Keratinocyte (primary cell): ENCODE measurements around the gene FGGY. TPM values are rescaled to one million over a fixed set of nuclear protein-coding genes. Genes with fewer than 3 reads are reported as not detected.

Experiments used
- DNase-seq: peaks from one replicate; pipeline ENCODE4 v3.0.0-alpha.2; 2011; ENCODE audit warnings: low read depth, missing footprints, low spot score
- FAIRE-seq: peaks from 2 replicates; lab custom pipeline; 2011; peaks lifted over from hg19 to GRCh38; lab: Jason Lieb, UNC
- H2AFZ ChIP-seq: 2 replicates; pipeline ENCODE4 v1.6.0; 2012; ENCODE audit warnings: low read length, control low read depth, inconsistent platforms; ENCODE audit not compliant: control insufficient read depth
- H3K27ac ChIP-seq: 2 replicates; pipeline ENCODE4 v1.5.1; 2011; ENCODE audit warnings: low read length; ENCODE audit not compliant: control insufficient read depth, insufficient read depth
- H3K27me3 ChIP-seq: 3 replicates; pipeline ENCODE4 v1.6.0; 2011; ENCODE audit warnings: low read length; ENCODE audit not compliant: control insufficient read depth, insufficient read depth; ENCODE audit errors: extremely low read depth
- H3K36me3 ChIP-seq, 2 experiments: 2 replicates in 1 of 2; 3 replicates in 1 of 2; pipeline ENCODE4 v1.5.1; 2011; ENCODE audit warnings: low read length in 2 of 2, mild to moderate bottlenecking in 1 of 2; ENCODE audit not compliant: control insufficient read depth in 2 of 2, insufficient read depth in 2 of 2; ENCODE audit errors: extremely low read depth in 1 of 2
- H3K4me1 ChIP-seq: 3 replicates; pipeline ENCODE4 v1.5.1; 2011; ENCODE audit warnings: low read length; ENCODE audit not compliant: control insufficient read depth, insufficient read depth; ENCODE audit errors: extremely low read depth
- H3K4me2 ChIP-seq: 3 replicates; pipeline ENCODE4 v1.6.0; 2011; ENCODE audit warnings: low read depth, low read length; ENCODE audit not compliant: control insufficient read depth, insufficient read depth; ENCODE audit errors: extremely low read depth
- H3K4me3 ChIP-seq, 3 experiments: fragments of 200-600 bp in 1 of 3; sonication (generic) in 1 of 3; 2 replicates in 2 of 3; 3 replicates in 1 of 3; pipeline ENCODE4 v1.5.1; 2011 to 2016; ENCODE audit warnings: low read length in 3 of 3, mild to moderate bottlenecking in 3 of 3, control low read depth in 2 of 3, inconsistent platforms in 1 of 3, low read depth in 1 of 3, mixed read lengths in 1 of 3, mixed run types in 1 of 3, moderate library complexity in 1 of 3; ENCODE audit not compliant: control insufficient read depth in 2 of 3, insufficient read depth in 2 of 3; ENCODE audit errors: extremely low read depth in 1 of 3
- H3K79me2 ChIP-seq: 2 replicates; pipeline ENCODE4 v1.6.0; 2012; ENCODE audit warnings: low read length; ENCODE audit not compliant: control insufficient read depth, insufficient read depth
- H3K9ac ChIP-seq: 3 replicates; pipeline ENCODE4 v1.6.0; 2011; ENCODE audit warnings: low read length; ENCODE audit not compliant: control insufficient read depth, insufficient read depth; ENCODE audit errors: extremely low read depth
- H3K9me1 ChIP-seq: 3 replicates; pipeline ENCODE4 v1.6.0; 2011; ENCODE audit warnings: low read length; ENCODE audit not compliant: control insufficient read depth, insufficient read depth; ENCODE audit errors: extremely low read depth
- H3K9me3 ChIP-seq: 2 replicates; pipeline ENCODE4 v1.5.1; 2012; ENCODE audit warnings: low read depth, low read length; ENCODE audit not compliant: control insufficient read depth
- H4K20me1 ChIP-seq: 3 replicates; pipeline ENCODE4 v1.6.0; 2011; ENCODE audit warnings: low read length; ENCODE audit not compliant: control insufficient read depth, insufficient read depth; ENCODE audit errors: extremely low read depth
- EZH2 ChIP-seq: IDR thresholded peaks from one replicate; pipeline ENCODE4 v1.6.1; 2012; ENCODE audit warnings: inconsistent platforms, mild to moderate bottlenecking, low read length, moderate library complexity
- dilution Hi-C: fragments of 300-500 bp; cut with MboI; formaldehyde crosslinking; loops from one replicate; pipeline ENCODE4 v1.7.0; 2020; ENCODE audit warnings: low sequenced_read_pairs; ENCODE audit not compliant: extremely low pct_ligation_motif_present
- polyA plus RNA-seq, 5 experiments: library from polyadenylated mRNA; depleted of rRNA in 3 of 5; stranded (reverse) in 3 of 5; stranded (forward) in 1 of 5; unstranded in 1 of 5; fragments of >200 nt; gene quantifications; 1 replicate in 1 of 5; 2 replicates in 3 of 5; 3 replicates in 1 of 5; pipeline versions ENCODE4 v1.2.1 to v1.2.3, GENCODE V29; 2011 to 2012; ENCODE audit warnings: missing spikeins in 2 of 5, low read depth in 1 of 5, low replicate concordance in 1 of 5
- TF ChIP-seq, protein P1 (sequence below), 3 experiments: IDR thresholded peaks in 1 of 3; conservative IDR thresholded peaks in 1 of 3; optimal IDR thresholded peaks in 1 of 3; 2 replicates in 2 of 3; 3 replicates in 1 of 3; pipeline versions ENCODE3 to v1.5.1; 2011; ENCODE audit warnings: low read length in 3 of 3, mild to moderate bottlenecking in 3 of 3, moderate library complexity in 2 of 3, control low read depth in 1 of 3, inconsistent platforms in 1 of 3; ENCODE audit not compliant: insufficient read depth in 2 of 3; ENCODE audit errors: extremely low read depth in 1 of 3

FGGY gene
- polyA plus RNA-seq, 1 donor (not counting 4 experiments of a cell fraction or from before 2014, with no cell fraction given), result 16.6 TPM

DNA sequence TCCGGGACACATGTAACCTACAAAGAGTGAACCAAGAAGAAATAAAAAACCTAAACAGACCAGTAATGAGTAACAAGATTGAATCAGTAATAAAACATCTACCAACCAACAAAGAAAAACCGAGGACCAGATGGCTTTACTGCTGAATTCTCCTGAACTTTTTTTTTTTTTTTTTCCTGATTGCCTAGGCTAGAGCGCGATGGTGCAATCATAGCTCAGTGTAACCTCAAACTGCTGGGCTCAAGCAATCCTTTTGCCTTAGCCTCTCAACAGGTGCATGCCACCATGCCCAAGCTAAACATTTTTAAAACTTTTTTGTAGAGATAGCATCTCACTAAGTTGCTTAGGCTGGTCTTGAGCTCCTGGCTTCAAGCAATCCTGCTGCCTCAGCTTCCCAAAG is 11.2 kb upstream of the FGGY start:
- FAIRE-seq (no peak), DNase-seq (no peak)
- no peaks in the 10 kb centered on the region for H3K9me3 ChIP-seq
- no peak overlapping the region for H3K4me2 ChIP-seq
- no peaks in the 10 kb centered on the region for H4K20me1 ChIP-seq
- H2AFZ ChIP-seq, result no peak overlapping the region
- no peaks in the 10 kb centered on the region for H3K36me3 ChIP-seq
- dilution Hi-C loops, result no loop called here
- H3K4me1 ChIP-seq, result no peaks in the 10 kb centered on the region
- H3K9ac ChIP-seq, result no peak overlapping the region
- no peak overlapping the region for H3K4me3 ChIP-seq
- no peaks in the 10 kb centered on the region for H3K79me2 ChIP-seq
- H3K9me1 ChIP-seq, result no peaks in the 10 kb centered on the region
- no peaks in the 10 kb centered on the region for H3K27me3 ChIP-seq
- no peak overlapping the region for H3K27ac ChIP-seq
- TF ChIP-seq, protein P1, sequence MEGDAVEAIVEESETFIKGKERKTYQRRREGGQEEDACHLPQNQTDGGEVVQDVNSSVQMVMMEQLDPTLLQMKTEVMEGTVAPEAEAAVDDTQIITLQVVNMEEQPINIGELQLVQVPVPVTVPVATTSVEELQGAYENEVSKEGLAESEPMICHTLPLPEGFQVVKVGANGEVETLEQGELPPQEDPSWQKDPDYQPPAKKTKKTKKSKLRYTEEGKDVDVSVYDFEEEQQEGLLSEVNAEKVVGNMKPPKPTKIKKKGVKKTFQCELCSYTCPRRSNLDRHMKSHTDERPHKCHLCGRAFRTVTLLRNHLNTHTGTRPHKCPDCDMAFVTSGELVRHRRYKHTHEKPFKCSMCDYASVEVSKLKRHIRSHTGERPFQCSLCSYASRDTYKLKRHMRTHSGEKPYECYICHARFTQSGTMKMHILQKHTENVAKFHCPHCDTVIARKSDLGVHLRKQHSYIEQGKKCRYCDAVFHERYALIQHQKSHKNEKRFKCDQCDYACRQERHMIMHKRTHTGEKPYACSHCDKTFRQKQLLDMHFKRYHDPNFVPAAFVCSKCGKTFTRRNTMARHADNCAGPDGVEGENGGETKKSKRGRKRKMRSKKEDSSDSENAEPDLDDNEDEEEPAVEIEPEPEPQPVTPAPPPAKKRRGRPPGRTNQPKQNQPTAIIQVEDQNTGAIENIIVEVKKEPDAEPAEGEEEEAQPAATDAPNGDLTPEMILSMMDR (optimal IDR thresholded peaks at IDR 0.05 in 1 of 3, IDR thresholded peaks at IDR 0.05 in 1 of 3, conservative IDR thresholded peaks at IDR 0.05 in 1 of 3; ENCODE audit: extremely low read depth in 1 of 3, insufficient read depth in 2 of 3, low read length in 3 of 3), result no peak
- TF ChIP-seq EZH2, result no peak

DNA sequence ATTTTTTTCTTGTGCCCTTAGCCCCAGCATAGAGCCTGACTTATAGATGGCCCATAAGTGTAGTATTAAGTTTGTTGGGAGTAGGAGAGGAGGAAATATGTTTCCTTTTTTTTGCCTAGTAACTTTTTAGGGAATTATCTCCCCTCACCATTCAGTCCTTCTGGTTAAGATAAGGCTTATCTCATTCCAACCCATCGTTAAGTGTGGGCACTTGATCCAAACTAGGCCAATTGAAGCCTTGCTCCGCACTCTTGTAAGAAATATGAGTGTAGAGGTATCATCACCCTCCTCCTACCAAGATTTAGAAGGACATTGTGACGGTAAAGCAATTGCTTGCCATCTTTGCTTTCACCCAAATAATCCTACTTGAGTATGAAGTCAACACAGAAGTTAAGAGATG is 8.8 kb upstream of the FGGY start:
- Histone ChIP-seq H3K4me3 (no peak overlapping the region), H3K79me2 (no peaks in the 10 kb centered on the region), H3K9ac (no peak overlapping the region), H3K4me1 (no peaks in the 10 kb centered on the region), H3K27ac (no peak overlapping the region), H3K4me2 (no peak overlapping the region), H3K9me3 (no peaks in the 10 kb centered on the region), H3K36me3 (peaks cover 0 to 1% of the 10 kb centered on the region in 2 experiments), H4K20me1 (no peaks in the 10 kb centered on the region), H3K9me1 (no peaks in the 10 kb centered on the region), H3K27me3 (no peaks in the 10 kb centered on the region), H2AFZ (no peak overlapping the region)
- FAIRE-seq, result no peak
- no peak for TF ChIP-seq EZH2
- TF ChIP-seq, protein P1 (optimal IDR thresholded peaks at IDR 0.05 in 1 of 3, IDR thresholded peaks at IDR 0.05 in 1 of 3, conservative IDR thresholded peaks at IDR 0.05 in 1 of 3; ENCODE audit: extremely low read depth in 1 of 3, insufficient read depth in 2 of 3, low read length in 3 of 3), result no peak
- DNase-seq, result no peak
- dilution Hi-C loops, result no loop called here
